DOHH2 (cell line): Measurements from ENCODE around the gene CAMKK1.

Experiments used
- H3F3A ChIP-seq: fragments of 200-600 bp; sonication (generic), shearing (Covaris generic); 2 replicates; pipeline ENCODE4 v1.6.0; 2016; ENCODE audit warnings: antibody characterized with exemption, mild to moderate bottlenecking; ENCODE audit not compliant: control insufficient read depth, insufficient read depth
- H3K27ac ChIP-seq: fragments of 200-600 bp; sonication (generic); 2 replicates; pipeline ENCODE4 v1.5.1; 2014; ENCODE audit warnings: low read depth, mild to moderate bottlenecking, low read length, moderate library complexity
- H3K27me3 ChIP-seq: fragments of 200-600 bp; sonication (generic); 2 replicates; pipeline ENCODE4 v1.6.1; 2014; ENCODE audit warnings: mild to moderate bottlenecking, low read length, mixed read lengths; ENCODE audit not compliant: control insufficient read depth
- H3K36me3 ChIP-seq: fragments of 200-600 bp; sonication (generic); 2 replicates; pipeline ENCODE4 v1.6.1; 2014; ENCODE audit warnings: mild to moderate bottlenecking, low read length, moderate library complexity, mixed read lengths; ENCODE audit not compliant: control insufficient read depth
- H3K4me1 ChIP-seq: fragments of 200-600 bp; sonication (generic); 2 replicates; pipeline ENCODE4 v1.6.1; 2014; ENCODE audit warnings: mild to moderate bottlenecking, low read length, mixed read lengths; ENCODE audit not compliant: control insufficient read depth
- H3K4me2 ChIP-seq: fragments of 200-600 bp; sonication (generic); 2 replicates; pipeline ENCODE4 v1.6.0; 2014; ENCODE audit warnings: mild to moderate bottlenecking, low read length, moderate library complexity
- H3K4me3 ChIP-seq: fragments of 200-600 bp; sonication (generic); 2 replicates; pipeline ENCODE4 v1.5.1; 2014; ENCODE audit warnings: mild to moderate bottlenecking, low read length, mixed read lengths
- H3K79me2 ChIP-seq: fragments of 200-600 bp; sonication (generic); 2 replicates; pipeline ENCODE4 v1.6.1; 2014; ENCODE audit warnings: mild to moderate bottlenecking, low read length, mixed read lengths; ENCODE audit not compliant: control insufficient read depth
- H3K9me2 ChIP-seq: fragments of 200-600 bp; sonication (generic); replicated peaks from 2 replicates; pipeline ENCODE4 v1.6.1; 2014; ENCODE audit warnings: mild to moderate bottlenecking, low read length, mixed read lengths; ENCODE audit not compliant: control insufficient read depth
- H3K9me3 ChIP-seq: fragments of 200-600 bp; sonication (generic); 2 replicates; pipeline ENCODE4 v1.6.1; 2014; ENCODE audit warnings: antibody characterized with exemption, low read length, mixed read lengths; ENCODE audit not compliant: control insufficient read depth, insufficient read depth
- H4K20me1 ChIP-seq: fragments of 200-600 bp; sonication (generic); 2 replicates; pipeline ENCODE4 v1.6.0; 2014; ENCODE audit warnings: low read depth, mild to moderate bottlenecking, antibody characterized with exemption, low read length, moderate library complexity; ENCODE audit not compliant: control insufficient read depth, insufficient read depth
- EZH2phosphoT487 ChIP-seq: fragments of 200-600 bp; sonication (generic); IDR thresholded peaks from 2 replicates; pipeline ENCODE4 v1.6.1; 2017; ENCODE audit warnings: borderline replicate concordance, mild to moderate bottlenecking, antibody characterized with exemption, low read length, moderate library complexity, mixed read lengths
- TF ChIP-seq, protein P1 (sequence below): fragments of 200-600 bp; sonication (generic); IDR thresholded peaks from one replicate; pipeline ENCODE4 v1.5.1; 2014; ENCODE audit warnings: antibody characterized with exemption, mild to moderate bottlenecking, low read depth, low read length; ENCODE audit not compliant: poor library complexity, severe bottlenecking

The CAMKK1 gene

DNA sequence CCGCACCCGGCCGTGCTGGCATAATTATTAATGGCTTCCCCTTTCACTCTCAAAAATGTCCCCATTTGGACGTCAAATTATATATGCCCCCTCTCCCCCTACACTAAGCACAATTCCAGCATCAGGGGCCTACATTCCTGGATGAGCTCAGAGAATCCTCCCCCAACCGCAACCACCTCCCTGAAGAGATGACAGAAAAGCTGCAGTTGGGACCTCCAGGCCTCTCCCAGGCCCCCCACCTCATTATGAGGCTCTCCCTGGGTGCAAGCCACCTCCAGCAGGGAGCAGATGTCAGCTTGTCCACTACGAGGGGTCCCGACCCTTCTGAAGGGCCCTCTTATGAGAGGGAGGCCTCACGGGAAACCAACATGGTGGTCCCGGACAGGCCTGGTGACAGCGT lies 28.3 kb downstream of the CAMKK1 start:
- Histone ChIP-seq H3K4me1 (no peaks in the 10 kb centered on the region), H3K27ac (no peak overlapping the region), H3K4me3 (no peak overlapping the region), H3F3A (no peaks in the 10 kb centered on the region), H3K79me2 (no peaks in the 10 kb centered on the region), H3K9me2 (no peaks in the 10 kb centered on the region), H3K36me3 (no peaks in the 10 kb centered on the region), H3K27me3 (no peaks in the 10 kb centered on the region), H3K9me3 (no peaks in the 10 kb centered on the region), H4K20me1 (no peaks in the 10 kb centered on the region), H3K4me2 (no peak overlapping the region)
- TF ChIP-seq EZH2phosphoT487: no peak
- TF ChIP-seq, protein P1, sequence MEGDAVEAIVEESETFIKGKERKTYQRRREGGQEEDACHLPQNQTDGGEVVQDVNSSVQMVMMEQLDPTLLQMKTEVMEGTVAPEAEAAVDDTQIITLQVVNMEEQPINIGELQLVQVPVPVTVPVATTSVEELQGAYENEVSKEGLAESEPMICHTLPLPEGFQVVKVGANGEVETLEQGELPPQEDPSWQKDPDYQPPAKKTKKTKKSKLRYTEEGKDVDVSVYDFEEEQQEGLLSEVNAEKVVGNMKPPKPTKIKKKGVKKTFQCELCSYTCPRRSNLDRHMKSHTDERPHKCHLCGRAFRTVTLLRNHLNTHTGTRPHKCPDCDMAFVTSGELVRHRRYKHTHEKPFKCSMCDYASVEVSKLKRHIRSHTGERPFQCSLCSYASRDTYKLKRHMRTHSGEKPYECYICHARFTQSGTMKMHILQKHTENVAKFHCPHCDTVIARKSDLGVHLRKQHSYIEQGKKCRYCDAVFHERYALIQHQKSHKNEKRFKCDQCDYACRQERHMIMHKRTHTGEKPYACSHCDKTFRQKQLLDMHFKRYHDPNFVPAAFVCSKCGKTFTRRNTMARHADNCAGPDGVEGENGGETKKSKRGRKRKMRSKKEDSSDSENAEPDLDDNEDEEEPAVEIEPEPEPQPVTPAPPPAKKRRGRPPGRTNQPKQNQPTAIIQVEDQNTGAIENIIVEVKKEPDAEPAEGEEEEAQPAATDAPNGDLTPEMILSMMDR: no peak

- H3K4me1 ChIP-seq: no peaks in the 10 kb centered on the region
- no peak overlapping the region for H3K4me2 ChIP-seq
- H3K36me3 ChIP-seq: no peaks in the 10 kb centered on the region
- no peak overlapping the region for H3K27ac ChIP-seq
- no peaks in the 10 kb centered on the region for H3K9me2 ChIP-seq
- no peaks in the 10 kb centered on the region for H3K27me3 ChIP-seq
- no peak for TF ChIP-seq EZH2phosphoT487
- TF ChIP-seq, protein P1: no peak
- no peaks in the 10 kb centered on the region for H3K79me2 ChIP-seq
- no peaks in the 10 kb centered on the region for H3F3A ChIP-seq
- H3K9me3 ChIP-seq: no peaks in the 10 kb centered on the region
- H4K20me1 ChIP-seq: no peaks in the 10 kb centered on the region
- no peak overlapping the region for H3K4me3 ChIP-seq
Measured at GRCh38 chr17:3861761-3862681, 30.8 kb downstream of the CAMKK1 start.

- Histone ChIP-seq H3K4me1 (no peaks in the 10 kb centered on the region), H3K9me3 (no peaks in the 10 kb centered on the region), H3K4me2 (no peak overlapping the region), H3F3A (no peaks in the 10 kb centered on the region), H3K27ac (no peak overlapping the region), H3K4me3 (no peak overlapping the region), H3K36me3 (no peaks in the 10 kb centered on the region), H3K9me2 (no peaks in the 10 kb centered on the region), H3K79me2 (no peaks in the 10 kb centered on the region), H4K20me1 (no peaks in the 10 kb centered on the region), H3K27me3 (no peaks in the 10 kb centered on the region)
- TF ChIP-seq, protein P1: no peak
- no peak for TF ChIP-seq EZH2phosphoT487
Measured at GRCh38 chr17:3860939-3861700, 31.7 kb downstream of the CAMKK1 start.
